Endothelial cell of umbilical vein (primary cell): Measurements from ENCODE around the gene KIF26B.

Experiments
- CTCF ChIP-seq, 2 donors: IDR thresholded peaks; 1 replicate in 1 of 2; 2 replicates in 1 of 2; pipeline ENCODE4 v1.5.1; 2011; ENCODE audit warnings: low read length in 2 of 2, mild to moderate bottlenecking in 2 of 2, moderate library complexity in 2 of 2, control low read depth in 1 of 2, inconsistent platforms in 1 of 2, low read depth in 1 of 2; ENCODE audit not compliant: insufficient read depth in 1 of 2; ENCODE audit errors: extremely low read depth in 1 of 2
- EZH2 ChIP-seq: IDR thresholded peaks from 2 replicates; pipeline ENCODE4 v1.6.1; 2012; ENCODE audit warnings: borderline replicate concordance, low read depth, mild to moderate bottlenecking, moderate library complexity, low read length, inconsistent platforms; ENCODE audit not compliant: severe bottlenecking
- GATA2 ChIP-seq: IDR thresholded peaks from 2 replicates; pipeline ENCODE4 v1.7.0; 2011; ENCODE audit warnings: low read depth, mild to moderate bottlenecking, moderate library complexity, mixed read lengths, low read length; ENCODE audit not compliant: insufficient read length, insufficient read depth
- MYC ChIP-seq: IDR thresholded peaks from one replicate; pipeline ENCODE4 v1.6.1; 2011; ENCODE audit warnings: mild to moderate bottlenecking, low read depth, low read length
- POLR2A ChIP-seq: IDR thresholded peaks from 2 replicates; pipeline ENCODE4 v1.6.1; 2012; ENCODE audit warnings: low read depth, mild to moderate bottlenecking, control low read depth, low read length

GRCh38 chr1:245229051-245229450 lies 74.3 kb downstream of the KIF26B start:
- TF ChIP-seq CTCF (IDR thresholded peaks at IDR 0.05; ENCODE audit: extremely low read depth in 1 of 2, insufficient read depth in 1 of 2, low read depth in 1 of 2, low read length in 2 of 2) (no peak), EZH2 (no peak), GATA2 (no peak), MYC (no peak), POLR2A (no peak)
